DOHH2 (cell line): ENCODE data around the gene GOLGA8G.
"Not testable (repeated sequence)": the region's sequence is repeated elsewhere in the genome, so short reads cannot be mapped to it uniquely, and the experiment has no call there.

Experiments used
- H3F3A ChIP-seq: fragments of 200-600 bp; sonication (generic), shearing (Covaris generic); 2 replicates; pipeline ENCODE4 v1.6.0; 2016; ENCODE audit warnings: antibody characterized with exemption, mild to moderate bottlenecking; ENCODE audit not compliant: control insufficient read depth, insufficient read depth
- H3K27ac ChIP-seq: fragments of 200-600 bp; sonication (generic); 2 replicates; pipeline ENCODE4 v1.5.1; 2014; ENCODE audit warnings: low read depth, mild to moderate bottlenecking, low read length, moderate library complexity
- H3K27me3 ChIP-seq: fragments of 200-600 bp; sonication (generic); 2 replicates; pipeline ENCODE4 v1.6.1; 2014; ENCODE audit warnings: mild to moderate bottlenecking, low read length, mixed read lengths; ENCODE audit not compliant: control insufficient read depth
- H3K36me3 ChIP-seq: fragments of 200-600 bp; sonication (generic); 2 replicates; pipeline ENCODE4 v1.6.1; 2014; ENCODE audit warnings: mild to moderate bottlenecking, low read length, moderate library complexity, mixed read lengths; ENCODE audit not compliant: control insufficient read depth
- H3K4me1 ChIP-seq: fragments of 200-600 bp; sonication (generic); 2 replicates; pipeline ENCODE4 v1.6.1; 2014; ENCODE audit warnings: mild to moderate bottlenecking, low read length, mixed read lengths; ENCODE audit not compliant: control insufficient read depth
- H3K4me2 ChIP-seq: fragments of 200-600 bp; sonication (generic); 2 replicates; pipeline ENCODE4 v1.6.0; 2014; ENCODE audit warnings: mild to moderate bottlenecking, low read length, moderate library complexity
- H3K4me3 ChIP-seq: fragments of 200-600 bp; sonication (generic); 2 replicates; pipeline ENCODE4 v1.5.1; 2014; ENCODE audit warnings: mild to moderate bottlenecking, low read length, mixed read lengths
- H3K79me2 ChIP-seq: fragments of 200-600 bp; sonication (generic); 2 replicates; pipeline ENCODE4 v1.6.1; 2014; ENCODE audit warnings: mild to moderate bottlenecking, low read length, mixed read lengths; ENCODE audit not compliant: control insufficient read depth
- H3K9me2 ChIP-seq: fragments of 200-600 bp; sonication (generic); replicated peaks from 2 replicates; pipeline ENCODE4 v1.6.1; 2014; ENCODE audit warnings: mild to moderate bottlenecking, low read length, mixed read lengths; ENCODE audit not compliant: control insufficient read depth
- H3K9me3 ChIP-seq: fragments of 200-600 bp; sonication (generic); 2 replicates; pipeline ENCODE4 v1.6.1; 2014; ENCODE audit warnings: antibody characterized with exemption, low read length, mixed read lengths; ENCODE audit not compliant: control insufficient read depth, insufficient read depth
- H4K20me1 ChIP-seq: fragments of 200-600 bp; sonication (generic); 2 replicates; pipeline ENCODE4 v1.6.0; 2014; ENCODE audit warnings: low read depth, mild to moderate bottlenecking, antibody characterized with exemption, low read length, moderate library complexity; ENCODE audit not compliant: control insufficient read depth, insufficient read depth

The GOLGA8G gene, protein sequence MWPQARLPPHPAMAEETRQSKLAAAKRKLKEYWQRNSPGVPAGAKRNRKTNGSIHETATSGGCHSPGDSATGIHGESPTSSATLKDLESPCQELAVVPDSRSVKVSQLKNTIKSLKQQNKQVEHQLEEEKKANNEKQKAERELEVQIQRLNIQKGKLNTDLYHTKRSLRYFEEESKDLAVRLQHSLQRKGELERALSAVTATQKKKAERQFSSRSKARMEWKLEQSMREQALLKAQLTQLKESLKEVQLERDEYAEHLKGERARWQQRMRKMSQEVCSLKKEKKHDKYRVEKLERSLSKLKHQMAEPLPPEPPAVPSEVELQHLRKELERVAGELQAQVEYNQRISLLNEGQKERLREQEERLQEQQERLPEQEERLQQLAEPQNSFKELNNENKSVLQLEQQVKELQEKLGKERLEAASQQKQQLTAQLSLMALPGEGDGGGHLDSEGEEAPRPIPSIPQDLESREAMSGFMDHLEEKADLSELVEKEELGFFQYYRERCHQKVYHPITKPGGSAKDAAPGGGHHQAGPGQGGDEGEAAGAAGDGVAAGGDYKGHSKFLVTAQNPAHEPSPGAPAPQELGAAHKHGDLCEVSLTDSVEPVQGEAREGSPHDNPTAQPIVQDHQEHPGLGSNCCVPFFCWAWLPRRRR

DNA sequence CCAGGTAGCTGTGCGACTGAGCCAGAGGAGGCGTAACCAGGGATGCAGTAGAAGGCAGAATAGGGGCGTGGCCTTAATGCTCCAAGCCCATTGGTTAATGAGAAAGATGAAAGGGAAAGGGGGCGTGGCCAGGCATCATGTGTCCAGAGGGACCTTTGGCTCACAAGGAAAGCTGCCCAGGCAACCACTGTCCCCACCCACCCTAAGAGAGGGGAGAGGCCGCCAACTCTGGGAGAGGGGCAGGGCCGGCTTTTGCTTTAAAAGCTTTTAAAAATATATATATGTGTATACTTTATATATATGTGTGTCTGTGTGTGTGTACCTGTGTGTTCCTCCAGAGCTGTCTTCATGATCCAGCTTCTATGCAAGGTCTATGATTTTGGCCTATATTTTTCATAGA is at the start of gene GOLGA8G:
GOLGA8G (minus strand) TSS at position 18 of the 400 bp plus-strand sequence. CDS start 62 bp downstream, outside the sequence.
- not testable (repeated sequence) for H3K79me2 ChIP-seq, H3K4me2 ChIP-seq, H4K20me1 ChIP-seq, H3K9me2 ChIP-seq, H3K4me1 ChIP-seq, H3F3A ChIP-seq, H3K27ac ChIP-seq, H3K4me3 ChIP-seq, H3K9me3 ChIP-seq, H3K36me3 ChIP-seq, H3K27me3 ChIP-seq

GRCh38 chr15:28573351-28573750 is 40.6 kb upstream of the GOLGA8G start:
- H3K4me1 ChIP-seq, H4K20me1 ChIP-seq: not testable (repeated sequence)

DNA sequence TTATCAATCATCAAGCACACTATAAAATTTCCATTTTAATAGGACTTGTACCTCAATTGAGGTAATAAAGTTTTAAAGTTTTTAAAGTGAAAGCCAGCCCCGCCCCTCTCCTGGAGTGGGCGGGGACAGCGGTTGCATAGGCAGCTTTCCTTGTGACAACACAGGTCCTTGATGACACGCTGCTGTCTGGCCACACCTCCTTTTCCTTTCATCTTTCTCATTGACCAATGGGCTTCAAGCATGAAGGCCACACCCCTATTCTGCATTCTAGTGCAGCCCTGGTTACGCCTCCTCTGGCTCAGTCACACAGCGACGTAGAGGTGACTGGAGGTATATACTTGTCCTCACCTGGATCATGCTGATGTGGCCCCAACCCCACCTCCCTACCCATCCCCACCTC is 20.5 kb upstream of the GOLGA8G start, which contains the start of gene GOLGA6L25:
GOLGA6L25 (plus strand) TSS at position 301 of the 400 bp plus-strand sequence; CDS start at position 362, 61 bp downstream.
- not testable (repeated sequence) for H3K27me3 ChIP-seq, H3K79me2 ChIP-seq, H4K20me1 ChIP-seq, H3K27ac ChIP-seq, H3K4me3 ChIP-seq, H3K9me3 ChIP-seq, H3K4me2 ChIP-seq, H3K9me2 ChIP-seq, H3K4me1 ChIP-seq, H3F3A ChIP-seq, H3K36me3 ChIP-seq

More at GRCh38 chr15:28573351-28573750, 40.6 kb upstream of the GOLGA8G start:
- not testable (repeated sequence) for H3K27ac ChIP-seq, H3K9me2 ChIP-seq, H3K4me2 ChIP-seq, H3K27me3 ChIP-seq, H3F3A ChIP-seq, H3K79me2 ChIP-seq, H3K4me3 ChIP-seq, H3K9me3 ChIP-seq, H3K36me3 ChIP-seq

DNA sequence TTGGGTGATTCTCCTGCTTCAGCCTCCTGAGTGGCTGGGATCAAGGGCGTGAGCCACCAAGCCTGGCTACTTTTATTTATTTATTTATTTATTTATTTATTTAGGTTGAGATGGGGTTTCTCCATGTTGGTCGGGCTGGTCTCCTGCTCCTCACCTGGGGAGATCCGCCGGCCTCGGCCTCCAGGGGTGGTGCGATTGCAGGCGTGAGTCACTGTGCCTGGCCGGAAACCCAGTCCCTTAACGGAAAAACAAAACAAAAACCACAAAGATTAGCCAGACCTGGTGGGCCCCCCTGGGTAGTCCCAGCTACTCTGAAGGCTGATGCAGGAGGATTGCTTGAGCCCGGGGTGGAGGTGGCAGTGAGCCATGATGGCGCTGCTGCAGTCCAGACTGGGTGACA is 17.6 kb downstream of the GOLGA8G start:
- H3K4me2 ChIP-seq, H3K9me2 ChIP-seq, H3K27me3 ChIP-seq, H3K27ac ChIP-seq, H3F3A ChIP-seq, H3K4me1 ChIP-seq, H3K4me3 ChIP-seq, H3K9me3 ChIP-seq, H4K20me1 ChIP-seq, H3K79me2 ChIP-seq, H3K36me3 ChIP-seq: not testable (repeated sequence)

DNA sequence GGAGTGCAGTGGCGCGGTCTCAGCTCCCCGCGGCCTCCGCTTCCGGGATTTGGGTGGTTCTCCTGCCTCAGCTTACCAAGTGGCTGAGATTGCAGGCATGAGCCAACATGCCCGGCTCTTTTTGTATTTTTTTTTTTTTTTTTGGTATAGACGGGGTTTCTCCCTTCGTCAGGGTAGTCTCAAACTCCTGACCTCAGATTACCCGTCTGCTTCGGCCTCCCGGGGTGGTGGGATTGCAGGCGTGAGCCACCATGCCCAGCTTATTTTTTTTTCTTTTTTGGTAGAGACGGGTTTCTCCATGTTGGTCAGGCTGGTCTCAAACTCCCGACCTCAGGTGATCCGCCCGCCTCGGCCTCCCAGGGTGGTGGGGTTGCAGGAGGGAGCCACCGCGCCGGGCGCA is 18.6 kb downstream of the GOLGA8G start:
- not testable (repeated sequence) for H3K36me3 ChIP-seq, H3K4me2 ChIP-seq, H3F3A ChIP-seq, H3K9me3 ChIP-seq, H3K4me3 ChIP-seq, H3K27ac ChIP-seq, H3K79me2 ChIP-seq, H4K20me1 ChIP-seq, H3K27me3 ChIP-seq, H3K4me1 ChIP-seq, H3K9me2 ChIP-seq

DNA sequence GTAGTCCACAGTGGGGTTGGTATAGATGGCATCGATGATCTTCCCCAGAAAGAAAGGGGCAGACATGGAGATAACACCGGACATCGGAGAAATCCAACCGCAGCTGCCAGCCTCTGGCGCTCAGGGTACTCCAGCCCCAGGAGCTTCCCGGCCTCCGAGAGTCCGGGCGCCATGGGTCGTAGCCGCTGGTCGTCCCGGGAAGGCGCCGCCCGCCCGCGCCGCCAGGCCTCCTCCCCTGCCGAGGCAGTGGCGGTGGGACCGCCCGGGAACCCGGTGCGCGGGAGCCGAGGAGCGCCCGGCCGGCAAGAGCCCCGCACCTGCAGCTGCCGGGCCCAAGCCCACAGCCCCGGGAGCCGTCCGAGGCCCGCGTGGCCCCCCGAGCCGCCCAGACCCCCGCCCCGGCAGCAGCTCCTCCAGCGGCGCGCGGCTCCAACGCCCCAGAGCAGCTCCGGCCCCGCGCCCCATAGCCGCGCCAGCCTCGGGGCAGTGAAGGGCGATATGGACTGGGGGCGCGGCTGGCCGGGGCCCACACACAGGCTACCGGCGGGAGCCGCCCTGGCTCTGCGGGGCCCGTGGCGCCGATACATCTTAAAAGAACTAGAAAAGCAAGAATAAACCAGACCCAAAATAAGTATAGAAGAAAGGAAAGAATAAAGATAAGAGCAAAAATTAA is 24.4 kb downstream of the GOLGA8G start:
- not testable (repeated sequence) for H3K9me3 ChIP-seq, H3K4me2 ChIP-seq, H3F3A ChIP-seq, H3K36me3 ChIP-seq, H3K9me2 ChIP-seq, H3K4me3 ChIP-seq, H3K4me1 ChIP-seq, H3K27ac ChIP-seq, H3K27me3 ChIP-seq, H4K20me1 ChIP-seq, H3K79me2 ChIP-seq

GRCh38 chr15:28481340-28481739 is 51.4 kb downstream of the GOLGA8G start:
- not testable (repeated sequence) for H3K27me3 ChIP-seq, H3K36me3 ChIP-seq, H3F3A ChIP-seq, H3K79me2 ChIP-seq, H3K4me3 ChIP-seq, H3K4me1 ChIP-seq, H3K9me2 ChIP-seq, H3K27ac ChIP-seq, H4K20me1 ChIP-seq, H3K4me2 ChIP-seq, H3K9me3 ChIP-seq
